ENCODE data around the gene TDRD12.

GRCh38 chr19:32812571-32812970, 93.0 kb downstream of the TDRD12 start:
- TF ChIP-seq POLR2A (IDR thresholded peaks at IDR 0.05) = no peak
- no peak for TF ChIP-seq CTCF (IDR thresholded peaks at IDR 0.05)
- TF ChIP-seq POLR2AphosphoS5 (IDR thresholded peaks at IDR 0.05) = no peak
